ENCODE measurements around the gene INPPL1.

GRCh38 chr11:72249961-72250360, 25.4 kb downstream of the INPPL1 start:
- TF ChIP-seq, protein P1, sequence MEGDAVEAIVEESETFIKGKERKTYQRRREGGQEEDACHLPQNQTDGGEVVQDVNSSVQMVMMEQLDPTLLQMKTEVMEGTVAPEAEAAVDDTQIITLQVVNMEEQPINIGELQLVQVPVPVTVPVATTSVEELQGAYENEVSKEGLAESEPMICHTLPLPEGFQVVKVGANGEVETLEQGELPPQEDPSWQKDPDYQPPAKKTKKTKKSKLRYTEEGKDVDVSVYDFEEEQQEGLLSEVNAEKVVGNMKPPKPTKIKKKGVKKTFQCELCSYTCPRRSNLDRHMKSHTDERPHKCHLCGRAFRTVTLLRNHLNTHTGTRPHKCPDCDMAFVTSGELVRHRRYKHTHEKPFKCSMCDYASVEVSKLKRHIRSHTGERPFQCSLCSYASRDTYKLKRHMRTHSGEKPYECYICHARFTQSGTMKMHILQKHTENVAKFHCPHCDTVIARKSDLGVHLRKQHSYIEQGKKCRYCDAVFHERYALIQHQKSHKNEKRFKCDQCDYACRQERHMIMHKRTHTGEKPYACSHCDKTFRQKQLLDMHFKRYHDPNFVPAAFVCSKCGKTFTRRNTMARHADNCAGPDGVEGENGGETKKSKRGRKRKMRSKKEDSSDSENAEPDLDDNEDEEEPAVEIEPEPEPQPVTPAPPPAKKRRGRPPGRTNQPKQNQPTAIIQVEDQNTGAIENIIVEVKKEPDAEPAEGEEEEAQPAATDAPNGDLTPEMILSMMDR (IDR thresholded peaks at IDR 0.05): no peak
- TF ChIP-seq POLR2A (IDR thresholded peaks at IDR 0.05): no peak
- no peak for TF ChIP-seq POLR2AphosphoS5 (IDR thresholded peaks at IDR 0.05)
- TF ChIP-seq EP300 (IDR thresholded peaks at IDR 0.05): no peak

Data from suprapubic skin (tissue), 4 donors.